Ovary (tissue), 9 donors: ENCODE measurements around the gene ATG9B. TPM values are rescaled to one million over a fixed set of nuclear protein-coding genes. Genes with fewer than 3 reads are reported as not detected.

Source experiments
- DNase-seq, 5 donors: peaks; one replicate each; pipeline ENCODE4 v3.0.0-alpha.2; 2019 to 2020
- H3K27ac ChIP-seq, 2 donors: fragments of 200-600 bp; one replicate each; pipeline versions ENCODE4 v1.5.1 to v1.8.0; 2019 to 2022
- H3K27me3 ChIP-seq: fragments of 200-600 bp; one replicate; pipeline ENCODE4 v1.8.0; 2022
- H3K36me3 ChIP-seq: fragments of 200-600 bp; sonication (generic); one replicate; pipeline ENCODE4 v1.5.1; 2019
- H3K4me1 ChIP-seq: one replicate; pipeline ENCODE4 v1.8.1; 2013; ENCODE audit warnings: mild to moderate bottlenecking, moderate library complexity; ENCODE audit not compliant: insufficient read depth
- H3K4me3 ChIP-seq: fragments of 200-600 bp; sonication (generic); one replicate; pipeline ENCODE4 v1.5.1; 2017
- H3K9me3 ChIP-seq, 2 donors: fragments of 200-600 bp in 1 of 2; sonication (generic) in 1 of 2; one replicate each; pipeline versions ENCODE4 v1.5.1 to v1.8.1; 2013 to 2019; ENCODE audit warnings: mild to moderate bottlenecking in 1 of 2, moderate library complexity in 1 of 2
- CTCF ChIP-seq, 3 donors: fragments of 450-650 bp in 2 of 3; fragments of 200-600 bp in 1 of 3; IDR thresholded peaks; one replicate each; pipeline versions ENCODE4 v1.5.1 to v1.8.0; 2016 to 2022; ENCODE audit warnings: antibody characterized with exemption in 3 of 3, mild to moderate bottlenecking in 1 of 3
- EP300 ChIP-seq: sonication (generic); formaldehyde crosslinking; IDR thresholded peaks from one replicate; pipeline ENCODE4 v1.6.1; 2017; ENCODE audit warnings: antibody characterized with exemption
- POLR2A ChIP-seq: fragments of 450-650 bp; IDR thresholded peaks from one replicate; pipeline ENCODE4 v1.6.1; 2017; ENCODE audit warnings: antibody characterized with exemption, mild to moderate bottlenecking, moderate library complexity
- WGBS, 3 donors: extraction: QIAGEN DNeasy Blood & Tissue Kit in 1 of 3; methylation state at CpG; one replicate each; pipeline versions ENCODE4 v1.1.5 to v1.1.7; 2013 to 2017; 5-methylcytosine and 5-hydroxymethylcytosine counted together
- intact Hi-C, 4 donors: fragments of 100-400 bp; cut with DNase I; formaldehyde crosslinking; loops; one replicate each; pipeline versions ENCODE4 v1.11.0 to v1.15.1; 2022 to 2023
- polyA plus RNA-seq, 2 donors: library from polyadenylated mRNA; stranded (reverse); fragments of 200-250 nt in 1 of 2; fragments of 350-450 nt in 1 of 2; fragmentation: Illumina TruSeq in 1 of 2; extraction: RNeasy Lipid Tissue Mini Kit (QIAGEN cat#74804) in 1 of 2; gene quantifications; one replicate each; pipeline ENCODE4 v1.2.3, GENCODE V29; 2013 to 2014
- total RNA-seq, 7 donors: library from RNA; depleted of rRNA in 2 of 7; stranded (reverse); fragments of >200 nt in 2 of 7; fragmentation: NEBNext Ultra II Directional in 3 of 7; extraction: Animal tissue kit (Norgen Biotek cat#: 25700) in 3 of 7; gene quantifications; one replicate each; pipeline versions ENCODE4 v1.1.0 to v1.2.4, GENCODE V29; 2016 to 2023
- donor health status: DM: no; HTN: no; CAD: no; lungs with moderate emphysema.
- donor health status: DM: no; HTN: no; CAD: no.
- donor health status: Bipolar disorder and iron deficiency.
- donor health status: DM: yes; HTN: yes; CAD: no.
- donor health status: DM: no; HTN: no; CAD: no.
- donor health status: DM: yes; HTN: yes; CAD: no.

The ATG9B gene
- total and polyA plus RNA-seq, 9 donors, result 0.03 to 1.0 (median 0.35) TPM

GRCh38 chr7:150969475-150969874, 54.8 kb downstream of the ATG9B start:
- Histone ChIP-seq H3K27me3 (no peaks in the 10 kb centered on the region), H3K4me1 (peaks cover 25% of the 10 kb centered on the region), H3K27ac (peak overlapping the region in 1 of 2 donors; percentile 11), H3K36me3 (no peaks in the 10 kb centered on the region), H3K9me3 (no peaks in the 10 kb centered on the region), H3K4me3 (no peak overlapping the region)
- TF ChIP-seq CTCF (IDR thresholded peaks at IDR 0.05), result no peak
- no peak for TF ChIP-seq POLR2A
- no peak for TF ChIP-seq EP300
- WGBS, 3 donors, result 47 to 61% (median 52%) methylated on average over 7 of the region's 7 CpGs
- no peak for DNase-seq
- intact Hi-C loops, result no loop called here

GRCh38 chr7:150968734-150969372, 55.4 kb downstream of the ATG9B start:
- H3K27me3 ChIP-seq, result no peaks in the 10 kb centered on the region
- H3K9me3 ChIP-seq, result no peaks in the 10 kb centered on the region
- WGBS, 3 donors, result 46 to 57% (median 49%) methylated on average over 16 of the region's 16 CpGs
- no peak overlapping the region for H3K4me3 ChIP-seq
- intact Hi-C loops, result no loop called here
- H3K27ac ChIP-seq, result no peak overlapping the region
- no peak for TF ChIP-seq EP300
- TF ChIP-seq POLR2A, result no peak
- no peak for TF ChIP-seq CTCF (IDR thresholded peaks at IDR 0.05)
- DNase-seq, result no peak
- no peaks in the 10 kb centered on the region for H3K36me3 ChIP-seq
- H3K4me1 ChIP-seq, result peaks cover 22% of the 10 kb centered on the region

GRCh38 chr7:150968056-150968733, 56.1 kb downstream of the ATG9B start:
- Histone ChIP-seq H3K9me3 (no peaks in the 10 kb centered on the region), H3K36me3 (no peaks in the 10 kb centered on the region), H3K4me3 (no peak overlapping the region), H3K4me1 (peaks cover 22% of the 10 kb centered on the region), H3K27ac (no peak overlapping the region), H3K27me3 (no peaks in the 10 kb centered on the region)
- intact Hi-C loops, result no loop called here
- WGBS, 3 donors, result 79 to 84% (median 80%) methylated on average over 15 of the region's 15 CpGs
- no peak for DNase-seq
- TF ChIP-seq POLR2A (no peak), CTCF (IDR thresholded peaks at IDR 0.05) (no peak), EP300 (no peak)

- Histone ChIP-seq H3K4me1 (peaks cover 28% of the 10 kb centered on the region), H3K27me3 (no peaks in the 10 kb centered on the region), H3K36me3 (no peaks in the 10 kb centered on the region), H3K9me3 (no peaks in the 10 kb centered on the region), H3K4me3 (no peak overlapping the region), H3K27ac (no peak overlapping the region)
- DNase-seq, result no peak
- 61 to 67% (median 61%) methylated on average over 6 of the region's 6 CpGs for WGBS, 3 donors
- intact Hi-C loops, result no loop called here
- no peak for TF ChIP-seq EP300
- TF ChIP-seq CTCF (IDR thresholded peaks at IDR 0.05), result no peak
- no peak for TF ChIP-seq POLR2A
These were observed 56.9 kb downstream of the ATG9B start for GRCh38 chr7:150967349-150967748.
